ENCODE measurements around the gene SORCS3.

Gene SORCS3

GRCh38 chr10:105041956-105042355 lies 400.9 kb downstream of the SORCS3 start:
- no peak overlapping the region for H3K27ac ChIP-seq (replicated peaks)
- H3K4me3 ChIP-seq (replicated peaks; ENCODE audit: insufficient read depth, low read length), result no peak overlapping the region
- no peaks in the 10 kb centered on the region for H3K27me3 ChIP-seq (ENCODE audit: insufficient read depth, poor library complexity, severe bottlenecking)
- TF ChIP-seq GABPA (IDR thresholded peaks at IDR 0.05; ENCODE audit: low read depth), result no peak
- no peak for TF ChIP-seq POLR2AphosphoS5 (IDR thresholded peaks at IDR 0.05; ENCODE audit: low read depth)
- TF ChIP-seq, protein P1, sequence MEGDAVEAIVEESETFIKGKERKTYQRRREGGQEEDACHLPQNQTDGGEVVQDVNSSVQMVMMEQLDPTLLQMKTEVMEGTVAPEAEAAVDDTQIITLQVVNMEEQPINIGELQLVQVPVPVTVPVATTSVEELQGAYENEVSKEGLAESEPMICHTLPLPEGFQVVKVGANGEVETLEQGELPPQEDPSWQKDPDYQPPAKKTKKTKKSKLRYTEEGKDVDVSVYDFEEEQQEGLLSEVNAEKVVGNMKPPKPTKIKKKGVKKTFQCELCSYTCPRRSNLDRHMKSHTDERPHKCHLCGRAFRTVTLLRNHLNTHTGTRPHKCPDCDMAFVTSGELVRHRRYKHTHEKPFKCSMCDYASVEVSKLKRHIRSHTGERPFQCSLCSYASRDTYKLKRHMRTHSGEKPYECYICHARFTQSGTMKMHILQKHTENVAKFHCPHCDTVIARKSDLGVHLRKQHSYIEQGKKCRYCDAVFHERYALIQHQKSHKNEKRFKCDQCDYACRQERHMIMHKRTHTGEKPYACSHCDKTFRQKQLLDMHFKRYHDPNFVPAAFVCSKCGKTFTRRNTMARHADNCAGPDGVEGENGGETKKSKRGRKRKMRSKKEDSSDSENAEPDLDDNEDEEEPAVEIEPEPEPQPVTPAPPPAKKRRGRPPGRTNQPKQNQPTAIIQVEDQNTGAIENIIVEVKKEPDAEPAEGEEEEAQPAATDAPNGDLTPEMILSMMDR (IDR thresholded peaks at IDR 0.05; ENCODE audit: insufficient read depth, low read length), result no peak
- TF ChIP-seq SPI1 (IDR thresholded peaks at IDR 0.05; ENCODE audit: borderline replicate concordance, low read depth), result no peak
- TF ChIP-seq, protein P2, sequence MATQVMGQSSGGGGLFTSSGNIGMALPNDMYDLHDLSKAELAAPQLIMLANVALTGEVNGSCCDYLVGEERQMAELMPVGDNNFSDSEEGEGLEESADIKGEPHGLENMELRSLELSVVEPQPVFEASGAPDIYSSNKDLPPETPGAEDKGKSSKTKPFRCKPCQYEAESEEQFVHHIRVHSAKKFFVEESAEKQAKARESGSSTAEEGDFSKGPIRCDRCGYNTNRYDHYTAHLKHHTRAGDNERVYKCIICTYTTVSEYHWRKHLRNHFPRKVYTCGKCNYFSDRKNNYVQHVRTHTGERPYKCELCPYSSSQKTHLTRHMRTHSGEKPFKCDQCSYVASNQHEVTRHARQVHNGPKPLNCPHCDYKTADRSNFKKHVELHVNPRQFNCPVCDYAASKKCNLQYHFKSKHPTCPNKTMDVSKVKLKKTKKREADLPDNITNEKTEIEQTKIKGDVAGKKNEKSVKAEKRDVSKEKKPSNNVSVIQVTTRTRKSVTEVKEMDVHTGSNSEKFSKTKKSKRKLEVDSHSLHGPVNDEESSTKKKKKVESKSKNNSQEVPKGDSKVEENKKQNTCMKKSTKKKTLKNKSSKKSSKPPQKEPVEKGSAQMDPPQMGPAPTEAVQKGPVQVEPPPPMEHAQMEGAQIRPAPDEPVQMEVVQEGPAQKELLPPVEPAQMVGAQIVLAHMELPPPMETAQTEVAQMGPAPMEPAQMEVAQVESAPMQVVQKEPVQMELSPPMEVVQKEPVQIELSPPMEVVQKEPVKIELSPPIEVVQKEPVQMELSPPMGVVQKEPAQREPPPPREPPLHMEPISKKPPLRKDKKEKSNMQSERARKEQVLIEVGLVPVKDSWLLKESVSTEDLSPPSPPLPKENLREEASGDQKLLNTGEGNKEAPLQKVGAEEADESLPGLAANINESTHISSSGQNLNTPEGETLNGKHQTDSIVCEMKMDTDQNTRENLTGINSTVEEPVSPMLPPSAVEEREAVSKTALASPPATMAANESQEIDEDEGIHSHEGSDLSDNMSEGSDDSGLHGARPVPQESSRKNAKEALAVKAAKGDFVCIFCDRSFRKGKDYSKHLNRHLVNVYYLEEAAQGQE (IDR thresholded peaks at IDR 0.05; ENCODE audit: insufficient replicate concordance, low read depth), result no peak
- DNase-seq (ENCODE audit: low read depth in 1 of 2, low spot score in 1 of 2), result no peak

- Histone ChIP-seq H3K27me3 (ENCODE audit: insufficient read depth, poor library complexity, severe bottlenecking) (no peaks in the 10 kb centered on the region), H3K4me3 (replicated peaks; ENCODE audit: insufficient read depth, low read length) (no peak overlapping the region), H3K27ac (replicated peaks) (no peak overlapping the region)
- no peak for DNase-seq (ENCODE audit: low read depth in 1 of 2, low spot score in 1 of 2)
- no peak for TF ChIP-seq POLR2AphosphoS5 (IDR thresholded peaks at IDR 0.05; ENCODE audit: low read depth)
These were observed 401.9 kb downstream of the SORCS3 start for GRCh38 chr10:105042906-105043552.

GRCh38 chr10:105044902-105045301 lies 403.8 kb downstream of the SORCS3 start:
- H3K4me3 ChIP-seq (replicated peaks; ENCODE audit: insufficient read depth, low read length), result no peak overlapping the region
- no peak for DNase-seq (ENCODE audit: low read depth in 1 of 2, low spot score in 1 of 2)
- H3K27ac ChIP-seq (replicated peaks), result no peak overlapping the region
- no peaks in the 10 kb centered on the region for H3K27me3 ChIP-seq (ENCODE audit: insufficient read depth, poor library complexity, severe bottlenecking)
- TF ChIP-seq SPI1 (IDR thresholded peaks at IDR 0.05; ENCODE audit: borderline replicate concordance, low read depth) (no peak), POLR2AphosphoS5 (IDR thresholded peaks at IDR 0.05; ENCODE audit: low read depth) (no peak), GABPA (IDR thresholded peaks at IDR 0.05; ENCODE audit: low read depth) (no peak)
- TF ChIP-seq, protein P2 (IDR thresholded peaks at IDR 0.05; ENCODE audit: insufficient replicate concordance, low read depth), result no peak

DNA sequence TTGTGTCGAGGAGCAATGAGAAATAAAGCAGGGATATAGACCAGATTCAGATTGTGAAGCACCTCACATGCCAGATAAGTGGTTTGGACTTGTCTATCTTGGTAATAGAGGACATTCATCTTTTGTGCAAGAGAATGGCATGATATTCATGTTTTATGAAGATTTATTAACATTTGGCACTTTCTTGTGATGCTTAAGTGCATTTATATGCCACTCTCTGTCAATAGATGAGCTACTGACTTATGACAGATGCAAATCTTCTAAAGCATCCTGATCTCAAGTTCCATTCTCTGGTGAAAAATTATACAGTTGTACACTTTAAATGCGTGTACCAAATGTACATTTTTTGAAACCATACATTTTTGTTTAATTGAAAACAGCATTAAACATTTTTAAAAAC lies 415.3 kb downstream of the SORCS3 start:
- TF ChIP-seq GABPA (IDR thresholded peaks at IDR 0.05; ENCODE audit: low read depth) (no peak), POLR2AphosphoS5 (IDR thresholded peaks at IDR 0.05; ENCODE audit: low read depth) (no peak), SPI1 (IDR thresholded peaks at IDR 0.05; ENCODE audit: borderline replicate concordance, low read depth) (no peak)
- TF ChIP-seq, protein P1 (IDR thresholded peaks at IDR 0.05; ENCODE audit: insufficient read depth, low read length), result no peak
- TF ChIP-seq, protein P2 (IDR thresholded peaks at IDR 0.05; ENCODE audit: insufficient replicate concordance, low read depth), result no peak
- no peak overlapping the region for H3K4me3 ChIP-seq (replicated peaks; ENCODE audit: insufficient read depth, low read length)
- no peak overlapping the region for H3K27ac ChIP-seq (replicated peaks)
- DNase-seq (ENCODE audit: low read depth in 1 of 2, low spot score in 1 of 2), result no peak
- no peaks in the 10 kb centered on the region for H3K27me3 ChIP-seq (ENCODE audit: insufficient read depth, poor library complexity, severe bottlenecking)

Data from HL-60 (cell line).